ENCODE data around the gene FAIM2.

FAIM2 gene

DNA sequence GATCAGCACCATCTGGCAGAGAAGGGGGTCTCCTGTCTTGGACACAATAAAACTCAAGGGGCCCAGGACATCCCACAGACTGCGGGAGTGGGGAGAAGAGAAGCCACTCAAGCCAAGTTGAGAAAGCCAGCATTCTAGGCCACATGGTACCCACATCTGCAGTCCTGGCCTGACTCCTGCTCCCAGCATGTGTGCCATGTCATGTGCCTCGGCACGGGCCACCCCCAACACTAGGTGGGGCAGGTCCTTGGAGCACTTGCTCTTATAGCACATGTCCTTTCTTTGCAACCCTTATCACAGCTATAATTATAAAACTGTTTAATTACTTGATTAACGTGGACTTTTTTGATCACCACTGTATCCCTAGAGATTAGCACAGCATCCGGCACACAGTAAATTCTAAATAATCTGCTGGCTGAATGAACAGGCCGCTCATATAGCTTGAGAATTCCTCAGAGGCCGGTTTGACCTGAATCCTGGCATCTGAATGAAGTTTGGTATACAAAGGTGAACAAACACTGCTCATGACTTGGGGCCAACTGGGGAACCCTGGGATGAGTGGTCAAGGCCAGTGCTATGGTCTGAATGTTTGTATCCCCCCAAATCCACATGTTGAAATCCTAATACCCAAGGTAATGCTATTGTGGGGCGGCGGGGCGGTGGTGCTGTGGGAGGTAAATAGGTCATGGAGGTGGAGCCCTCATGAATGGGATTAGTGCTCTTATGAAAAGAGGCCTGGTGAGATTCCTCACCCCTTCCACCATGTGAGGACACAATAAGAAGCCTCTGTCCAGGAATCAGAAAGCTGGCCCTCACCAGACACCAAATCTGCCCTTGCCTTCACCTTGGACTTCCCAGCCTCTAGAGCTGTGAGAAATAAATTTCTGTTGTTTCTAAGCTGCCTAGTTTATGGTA, 82.1 kb downstream of the FAIM2 start:
- DNase-seq = no peak

DNA sequence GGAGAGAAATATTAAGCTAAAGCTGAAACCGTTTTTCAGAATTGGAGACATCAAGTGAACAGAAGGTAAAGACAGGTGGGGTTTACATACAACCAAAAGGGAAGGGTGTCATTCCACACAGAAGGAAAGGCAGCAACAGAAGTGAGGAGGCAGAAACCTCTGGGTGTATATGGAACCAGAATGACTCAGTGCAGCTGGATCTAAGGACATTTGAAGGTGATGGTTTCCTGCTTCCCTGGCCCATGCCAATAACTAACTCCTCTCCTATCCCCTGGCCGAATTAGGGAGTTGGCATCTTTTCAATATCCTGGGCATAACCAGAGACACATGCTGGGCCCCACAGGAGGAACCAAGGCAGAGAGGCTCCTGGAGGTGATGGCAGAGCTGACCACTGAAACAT, 83.9 kb downstream of the FAIM2 start:
- no peak for DNase-seq

GRCh38 chr12:49818241-49818895, 85.3 kb downstream of the FAIM2 start:
- DNase-seq = no peak

Measured in suppressor macrophage treated with lipopolysaccharide for 4 hours (primary cell).